Measurements from ENCODE around the gene KCNMA1. TPM values are rescaled to one million over a fixed set of nuclear protein-coding genes. Genes with fewer than 3 reads are reported as not detected.

The KCNMA1 gene
- total and polyA plus RNA-seq, 2 donors (not counting 1 experiment from before 2014, with no cell fraction given): 0.82 to 3.1 TPM

GRCh38 chr10:77010430-77010829 lies 627.2 kb downstream of the KCNMA1 start:
- Histone ChIP-seq H3K9ac (ENCODE audit: low read length) (no peak overlapping the region), H3K27me3 (replicated peaks in 1 of 4; ENCODE audit: control extremely low read depth in 1 of 4, control insufficient read depth in 3 of 4, insufficient read depth in 4 of 4, low read length in 3 of 4) (no peaks in the 10 kb centered on the region), H3K36me3 (replicated peaks in 1 of 2; ENCODE audit: control extremely low read depth in 1 of 2, control insufficient read depth in 1 of 2, extremely low read depth in 1 of 2, insufficient read depth in 2 of 2, low read length in 1 of 2) (no peaks in the 10 kb centered on the region), H3K79me2 (ENCODE audit: control insufficient read depth, insufficient read depth, low read length) (no peaks in the 10 kb centered on the region), H4K20me1 (ENCODE audit: control insufficient read depth, insufficient read depth, low read length, poor library complexity, severe bottlenecking) (no peaks in the 10 kb centered on the region), H2AFZ (ENCODE audit: insufficient read depth, low read depth, low read length, poor library complexity, severe bottlenecking) (no peak overlapping the region), H3K27ac (ENCODE audit: low read length in 2 of 2) (no peak overlapping the region), H3K9me3 (ENCODE audit: control extremely low read depth in 1 of 3, control insufficient read depth in 2 of 3, insufficient read depth in 1 of 3, low read length in 2 of 3) (no peaks in the 10 kb centered on the region), H3K4me3 (ENCODE audit: control extremely low read depth in 1 of 5, extremely low read depth in 1 of 5, insufficient read depth in 1 of 5, low read depth in 2 of 5, low read length in 4 of 5) (no peak overlapping the region), H3K4me2 (replicated peaks; ENCODE audit: low read depth, low read length, poor library complexity, severe bottlenecking) (no peak overlapping the region), H3K4me1 (ENCODE audit: control insufficient read depth in 2 of 2, insufficient read depth in 2 of 2, low read length in 2 of 2) (peaks cover 3 to 25% of the 10 kb centered on the region in 2 donors)
- peak; percentile 9 for DNase-seq
- TF ChIP-seq CTCF (IDR thresholded peaks at IDR 0.05): no peak
- TF ChIP-seq EZH2 (IDR thresholded peaks at IDR 0.05; ENCODE audit: borderline replicate concordance, insufficient read depth, low read depth, low read length, poor library complexity, severe bottlenecking): no peak
- H3K4me3 Mint-ChIP-seq: no peak overlapping the region
- peaks cover 25% of the 10 kb centered on the region for H3K4me1 Mint-ChIP-seq
- ChIA-PET CTCF (no interaction called here), POLR2A (no interaction called here)
- WGBS (ENCODE audit: insufficient coverage): no CpG with 5 or more reads among the region's 3 CpGs
- ATAC-seq (ENCODE audit: low read depth): no peak
- H3K27ac Mint-ChIP-seq: no peak overlapping the region
- intact Hi-C loops (cut with micrococcal nuclease): no loop called here
- H3K9me3 Mint-ChIP-seq (ENCODE audit: insufficient read depth): peaks cover 2% of the 10 kb centered on the region
- no peaks in the 10 kb centered on the region for H3K27me3 Mint-ChIP-seq

DNA sequence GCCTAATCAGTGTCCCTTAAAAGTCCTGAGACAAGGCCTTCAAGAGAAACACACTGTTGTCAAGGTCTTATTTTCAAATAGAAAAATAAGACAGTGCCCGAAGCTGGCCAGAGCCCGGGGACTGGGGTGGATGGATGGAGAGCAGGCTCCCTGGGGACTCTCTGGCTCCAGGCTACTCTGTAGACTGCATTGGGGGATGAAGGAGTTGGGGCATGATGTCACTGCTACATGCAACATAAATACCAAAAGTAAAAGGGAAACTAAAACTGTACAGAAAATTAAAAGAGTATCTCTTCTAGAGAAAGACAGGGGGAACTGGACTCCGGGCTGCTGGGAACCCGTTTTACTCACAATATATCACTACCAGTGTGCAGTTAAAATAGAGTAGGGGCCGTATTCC lies 629.8 kb downstream of the KCNMA1 start:
- no peak overlapping the region for H3K27ac Mint-ChIP-seq
- no peaks in the 10 kb centered on the region for H3K9me3 ChIP-seq (ENCODE audit: control extremely low read depth in 1 of 3, control insufficient read depth in 2 of 3, insufficient read depth in 1 of 3, low read length in 2 of 3)
- DNase-seq (no peak), ATAC-seq (ENCODE audit: low read depth) (no peak)
- H3K27me3 ChIP-seq (replicated peaks in 1 of 4; ENCODE audit: control extremely low read depth in 1 of 4, control insufficient read depth in 3 of 4, insufficient read depth in 4 of 4, low read length in 3 of 4): no peaks in the 10 kb centered on the region
- H3K27ac ChIP-seq (ENCODE audit: low read length in 2 of 2): no peak overlapping the region
- H3K4me1 Mint-ChIP-seq: peaks cover 25% of the 10 kb centered on the region
- H3K4me2 ChIP-seq (replicated peaks; ENCODE audit: low read depth, low read length, poor library complexity, severe bottlenecking): no peak overlapping the region
- H2AFZ ChIP-seq (ENCODE audit: insufficient read depth, low read depth, low read length, poor library complexity, severe bottlenecking): no peak overlapping the region
- TF ChIP-seq CTCF (IDR thresholded peaks at IDR 0.05): no peak
- no peak for TF ChIP-seq EZH2 (IDR thresholded peaks at IDR 0.05; ENCODE audit: borderline replicate concordance, insufficient read depth, low read depth, low read length, poor library complexity, severe bottlenecking)
- ChIA-PET POLR2A (no interaction called here), CTCF (interaction anchor here (1.4 kb wide), 1 partner anchor 11 kb away, joined by 3 read pairs; no protein-coding TSS in a partner anchor)
- H3K4me3 Mint-ChIP-seq: no peak overlapping the region
- H3K4me1 ChIP-seq (ENCODE audit: control insufficient read depth in 2 of 2, insufficient read depth in 2 of 2, low read length in 2 of 2): peaks cover 3 to 25% of the 10 kb centered on the region in 2 donors
- no peak overlapping the region for H3K9ac ChIP-seq (ENCODE audit: low read length)
- intact Hi-C loops (cut with micrococcal nuclease): no loop called here
- H3K27me3 Mint-ChIP-seq: no peaks in the 10 kb centered on the region
- no CpG with 5 or more reads among the region's 5 CpGs for WGBS (ENCODE audit: insufficient coverage)
- no peaks in the 10 kb centered on the region for H3K36me3 ChIP-seq (replicated peaks in 1 of 2; ENCODE audit: control extremely low read depth in 1 of 2, control insufficient read depth in 1 of 2, extremely low read depth in 1 of 2, insufficient read depth in 2 of 2, low read length in 1 of 2)
- H3K79me2 ChIP-seq (ENCODE audit: control insufficient read depth, insufficient read depth, low read length): no peaks in the 10 kb centered on the region
- no peaks in the 10 kb centered on the region for H4K20me1 ChIP-seq (ENCODE audit: control insufficient read depth, insufficient read depth, low read length, poor library complexity, severe bottlenecking)
- H3K4me3 ChIP-seq (ENCODE audit: control extremely low read depth in 1 of 5, extremely low read depth in 1 of 5, insufficient read depth in 1 of 5, low read depth in 2 of 5, low read length in 4 of 5): no peak overlapping the region
- H3K9me3 Mint-ChIP-seq (ENCODE audit: insufficient read depth): peaks cover 2% of the 10 kb centered on the region

All from B cell (primary cell).